ENCODE data around the gene SCO1.
"Not testable (repeated sequence)": the region's sequence is repeated elsewhere in the genome, so short reads cannot be mapped to it uniquely, and the experiment has no call there.

The SCO1 gene

DNA sequence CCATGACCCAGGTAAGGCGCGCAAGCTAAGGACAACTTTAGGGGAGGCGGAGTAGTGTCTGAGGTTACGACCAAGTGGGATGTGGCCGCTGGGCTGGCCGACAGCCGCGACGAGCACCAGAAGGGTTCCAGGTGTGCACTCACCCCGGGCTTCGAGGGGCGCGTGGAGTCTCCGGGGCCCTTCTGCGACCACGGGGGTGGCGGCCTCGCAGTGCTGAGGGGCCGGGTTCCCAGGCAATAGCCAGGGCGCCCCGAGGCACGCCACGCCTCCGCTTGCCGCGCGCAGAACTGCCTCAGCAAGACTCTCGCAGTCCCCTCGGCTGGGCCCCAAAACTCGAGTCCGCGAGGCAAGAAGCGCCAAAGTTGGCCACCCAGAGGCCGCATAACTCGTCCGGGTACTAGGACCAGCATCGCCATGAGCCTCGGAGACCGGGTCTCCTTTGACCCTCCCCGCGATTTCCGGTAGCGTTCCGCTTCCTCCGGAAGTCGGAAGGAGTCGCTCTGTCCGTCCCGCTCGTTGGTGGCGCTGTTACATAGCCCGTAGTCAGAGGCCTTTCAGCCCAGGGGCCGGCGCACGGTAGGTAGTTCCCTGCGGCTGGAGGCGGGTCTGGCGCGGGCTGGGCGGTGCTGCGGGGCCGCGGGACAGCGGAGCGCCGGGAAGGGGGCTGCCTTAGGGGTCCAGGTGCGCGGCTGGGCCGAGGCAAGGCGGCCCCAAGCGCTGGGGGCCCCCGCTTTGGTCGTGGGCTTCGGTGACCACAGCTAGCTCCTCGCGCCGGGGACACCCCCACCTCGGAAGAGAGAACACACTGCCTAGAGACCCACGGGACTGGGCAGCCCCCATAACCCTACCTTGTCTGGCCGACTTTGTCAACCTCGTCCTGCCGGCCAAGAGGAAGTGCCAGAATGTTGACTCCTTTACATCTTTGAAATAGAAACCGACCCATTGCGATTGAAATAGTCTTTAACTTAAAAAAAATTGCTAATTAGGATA lies at the start of gene SCO1, which contains the start of gene ADPRM:
Gene SCO1 (minus strand): TSS at position 442 of the 990 bp plus-strand sequence. CDS start 26 bp downstream, at position 416.
Gene ADPRM (plus strand): TSS at position 503 of the 990 bp plus-strand sequence. CDS start 7,333 bp downstream, outside the sequence.
- DNase-seq (ENCODE audit: low read depth in 1 of 2, low spot score in 1 of 2), result peak; percentile 78 to 87

DNA sequence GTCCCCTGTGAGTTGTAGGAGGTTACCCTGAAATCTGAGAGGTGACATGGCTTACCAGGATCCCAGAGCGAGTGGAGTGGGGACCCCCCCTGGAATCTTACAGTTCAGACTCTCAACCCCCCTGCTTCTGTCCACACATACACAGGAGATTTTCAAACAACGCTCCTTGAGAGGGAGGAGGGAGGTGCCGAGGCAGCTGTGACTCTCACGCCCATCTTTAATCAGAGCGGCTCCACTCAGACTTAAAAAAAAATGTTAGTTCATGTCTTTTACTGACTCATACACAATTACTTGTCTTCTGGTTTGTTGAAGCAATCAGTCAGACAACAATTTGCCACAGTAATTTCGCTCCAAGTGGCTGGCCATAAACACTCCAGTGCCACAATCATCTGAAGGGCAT lies 47.9 kb upstream of the SCO1 start:
- no peak for DNase-seq (ENCODE audit: low read depth in 1 of 2, low spot score in 1 of 2)

DNA sequence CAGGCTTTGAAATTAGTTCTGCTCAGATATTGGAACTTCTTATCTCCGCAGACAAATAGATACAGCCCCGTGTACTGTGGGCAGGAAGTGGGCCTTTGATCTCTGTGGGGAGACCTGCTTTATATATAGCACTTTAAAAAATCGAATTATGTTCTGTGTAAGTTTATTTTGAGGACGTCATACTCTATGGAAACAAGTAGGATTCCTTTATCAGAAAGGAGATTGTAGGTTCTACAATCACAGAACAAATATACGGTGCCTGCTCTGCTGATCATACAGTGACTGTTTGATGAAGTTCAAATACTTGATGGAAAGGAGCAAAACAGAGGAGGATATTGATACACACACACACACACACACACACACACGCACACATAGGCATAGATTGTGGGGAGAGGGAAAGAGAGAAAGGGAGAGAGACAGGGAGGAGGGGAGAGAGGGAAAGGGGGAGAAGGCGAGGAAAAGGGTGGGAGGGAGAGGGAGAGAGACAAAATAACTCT lies 47.2 kb upstream of the SCO1 start:
- DNase-seq (ENCODE audit: low read depth in 1 of 2, low spot score in 1 of 2), result no peak

DNA sequence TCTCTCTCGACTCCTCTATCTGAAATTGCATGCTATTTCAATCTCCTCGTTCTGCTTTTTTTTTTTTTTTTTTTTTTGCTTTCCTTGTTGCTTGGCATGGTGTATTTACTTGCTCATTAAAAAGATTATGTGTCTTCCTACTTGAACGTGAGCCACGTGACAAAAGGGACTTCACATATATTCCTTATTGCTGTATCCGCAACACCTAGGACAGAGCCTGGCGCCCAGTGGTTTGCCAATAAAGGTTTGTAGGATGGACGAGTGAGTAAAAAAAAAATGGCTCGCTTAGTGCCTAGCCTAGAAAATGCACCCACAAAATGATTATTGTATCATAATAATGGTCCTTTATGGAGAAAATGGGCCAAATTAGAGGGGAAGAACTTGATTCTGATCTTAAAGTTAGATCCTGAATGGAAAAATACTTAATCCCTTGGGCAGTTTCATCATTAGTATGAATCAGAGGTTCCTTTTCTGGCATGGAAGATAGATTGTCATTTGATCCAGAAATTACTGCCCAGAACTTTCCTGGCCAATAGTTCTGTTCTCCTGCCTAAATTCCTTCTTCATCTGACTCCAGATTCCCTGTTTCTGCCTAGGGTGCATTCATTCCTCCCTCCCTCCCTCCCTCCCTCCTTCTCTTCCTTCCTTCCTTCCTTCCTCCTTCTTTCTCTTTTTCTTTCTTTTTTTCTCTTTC lies 46.1 kb upstream of the SCO1 start:
- DNase-seq (ENCODE audit: low read depth in 1 of 2, low spot score in 1 of 2), result no peak

DNA sequence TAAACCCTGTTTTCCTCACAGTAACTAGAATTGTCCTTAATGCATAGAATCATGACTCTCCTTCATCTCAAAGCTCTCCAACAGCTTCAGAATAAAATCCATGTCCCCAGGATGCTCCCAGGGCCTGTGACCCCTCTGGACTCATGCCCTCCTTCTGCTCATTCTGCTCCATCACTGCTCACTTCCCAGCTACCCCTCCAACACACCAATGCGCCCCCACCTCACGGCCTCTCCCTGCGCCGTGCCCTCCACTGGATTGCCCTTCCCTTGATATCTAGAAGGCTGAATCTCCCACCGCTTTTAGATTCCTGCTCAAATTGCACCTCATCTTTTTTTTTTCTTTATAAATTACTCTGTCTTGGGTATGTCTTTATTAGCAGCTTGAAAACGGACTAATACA lies 45.1 kb upstream of the SCO1 start:
- no peak for DNase-seq (ENCODE audit: low read depth in 1 of 2, low spot score in 1 of 2)

DNA sequence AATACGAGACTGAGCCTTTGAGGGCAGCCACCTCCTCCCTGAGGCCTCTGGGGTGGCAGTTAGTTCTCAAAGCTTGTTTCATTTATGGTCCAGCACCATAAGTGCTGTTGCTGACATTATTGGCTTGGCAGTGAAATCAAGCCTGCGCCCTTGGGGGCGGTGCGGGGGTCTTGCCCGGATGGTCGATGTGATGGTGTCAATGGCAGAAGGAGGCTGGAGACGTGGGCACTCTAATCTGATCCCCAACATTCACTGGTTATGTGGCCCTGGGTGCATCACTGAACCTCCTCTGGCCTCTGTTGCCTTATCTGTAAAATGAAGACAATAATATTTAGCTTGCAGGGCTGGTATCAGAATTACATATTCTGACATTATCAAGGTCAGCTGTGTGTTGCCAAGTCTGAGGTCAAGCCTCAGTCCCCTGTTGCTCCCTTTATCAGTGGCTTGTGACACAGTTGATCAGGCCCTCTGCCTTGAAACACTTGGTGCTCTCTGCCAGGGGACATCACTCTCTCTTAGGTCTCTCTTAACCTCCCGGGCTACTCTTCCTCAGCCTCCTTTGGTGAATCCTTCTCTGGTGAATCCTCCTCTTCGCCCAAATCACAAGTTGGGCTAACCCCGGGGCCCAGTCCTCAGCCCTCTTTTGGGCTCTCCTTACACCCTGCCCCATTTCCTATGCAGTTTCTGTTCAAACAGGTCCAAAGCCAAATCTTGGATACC lies 44.2 kb upstream of the SCO1 start:
- no peak for DNase-seq (ENCODE audit: low read depth in 1 of 2, low spot score in 1 of 2)

DNA sequence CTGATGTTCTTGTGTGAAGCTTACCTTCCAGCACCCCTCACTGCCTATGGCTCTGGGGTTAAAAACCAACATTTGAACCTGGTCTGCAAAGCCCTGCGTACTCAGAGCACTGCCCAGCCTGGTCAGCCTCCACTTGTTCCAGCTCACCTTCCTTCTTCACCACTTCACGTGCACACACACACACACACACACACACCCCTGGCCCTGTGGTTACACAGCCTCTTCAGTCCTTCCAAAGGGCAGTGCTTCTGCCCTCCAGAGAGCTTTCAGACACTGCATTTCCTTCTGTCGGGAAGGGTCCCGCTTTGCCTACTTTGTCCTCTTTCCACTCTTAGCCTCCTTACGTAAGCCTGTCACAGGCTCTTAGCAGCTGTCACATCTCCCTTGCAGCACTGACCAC lies 42.1 kb upstream of the SCO1 start:
- DNase-seq (ENCODE audit: low read depth in 1 of 2, low spot score in 1 of 2), result no peak

DNA sequence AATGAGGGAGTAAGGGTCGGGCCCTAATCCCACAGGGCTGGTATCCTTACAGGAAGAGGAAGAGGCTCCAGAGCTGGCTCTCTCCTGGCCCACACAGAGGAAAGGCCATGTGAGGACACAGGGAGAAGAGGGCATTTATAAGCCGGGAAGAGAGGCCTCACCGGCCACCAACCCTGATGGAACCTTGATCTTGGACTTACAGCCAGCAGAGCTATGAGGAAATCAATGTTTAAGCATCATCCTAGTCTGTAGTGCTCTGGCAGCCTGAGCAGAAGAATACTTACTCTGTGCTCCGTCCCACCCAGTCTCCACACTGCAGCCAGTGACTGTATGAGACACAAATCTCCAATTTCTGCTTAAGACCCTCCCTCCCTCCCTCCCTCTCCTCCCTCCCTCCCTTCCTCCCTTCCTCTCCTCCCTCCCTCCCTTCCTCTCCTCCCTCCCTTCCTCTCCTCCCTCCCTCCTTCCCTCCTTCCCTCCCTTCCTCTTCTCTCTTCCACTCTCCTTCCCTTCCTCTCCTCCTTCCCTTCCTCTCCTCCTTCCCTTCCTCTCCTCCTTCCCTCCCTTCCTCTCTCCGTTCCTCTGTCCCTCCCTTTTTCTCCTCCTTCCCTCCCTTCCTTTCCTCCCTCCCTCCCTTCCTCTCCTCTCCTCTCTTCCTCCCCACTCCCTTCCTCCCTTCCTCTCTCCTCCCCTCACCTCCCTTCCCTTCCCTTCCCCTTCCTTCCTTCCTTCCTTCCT lies 41.4 kb upstream of the SCO1 start:
- no peak for DNase-seq (ENCODE audit: low read depth in 1 of 2, low spot score in 1 of 2)

DNA sequence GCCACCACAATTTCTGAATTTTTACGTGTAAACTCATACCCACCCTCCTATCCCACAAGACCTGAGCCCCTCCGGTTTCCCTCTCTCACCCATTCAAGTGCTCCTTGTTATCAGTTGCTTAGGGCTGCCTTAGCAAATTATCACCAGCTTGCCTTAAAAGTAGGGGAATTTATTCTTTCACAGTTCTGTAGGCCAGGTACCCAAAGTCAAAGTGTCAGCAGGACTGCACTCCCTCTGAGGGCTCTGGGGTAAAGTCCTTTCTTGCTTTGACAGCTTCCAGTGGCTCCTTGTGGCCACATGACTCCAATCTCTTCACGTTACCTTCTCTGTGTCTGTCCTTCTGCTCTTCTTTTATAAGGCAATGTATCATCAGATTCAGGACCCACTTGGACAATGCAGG lies 40.4 kb upstream of the SCO1 start:
- no peak for DNase-seq (ENCODE audit: low read depth in 1 of 2, low spot score in 1 of 2)

DNA sequence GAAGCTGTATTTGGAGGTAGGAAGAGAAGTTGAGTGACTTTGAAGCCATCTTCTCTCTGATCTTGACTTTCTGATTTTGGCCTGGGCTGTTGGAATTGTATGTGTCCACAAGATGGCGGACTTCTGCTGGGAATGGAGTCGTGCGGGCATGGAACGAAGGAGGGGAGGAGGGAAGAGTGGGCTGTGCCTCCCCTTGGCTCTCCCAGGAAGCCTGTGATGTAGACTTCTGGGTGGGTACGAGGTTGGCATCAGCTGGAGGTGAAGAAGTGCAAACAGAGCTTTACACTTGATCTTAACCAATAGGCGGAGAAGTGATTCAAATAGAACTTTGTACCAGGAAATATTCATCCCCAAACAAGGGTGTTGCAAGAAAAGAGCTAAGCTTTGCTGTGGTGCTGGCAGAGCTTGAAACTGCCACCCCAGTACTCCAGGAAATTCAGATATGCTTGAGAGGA lies 39.9 kb upstream of the SCO1 start:
- DNase-seq (ENCODE audit: low read depth in 1 of 2, low spot score in 1 of 2), result no peak

DNA sequence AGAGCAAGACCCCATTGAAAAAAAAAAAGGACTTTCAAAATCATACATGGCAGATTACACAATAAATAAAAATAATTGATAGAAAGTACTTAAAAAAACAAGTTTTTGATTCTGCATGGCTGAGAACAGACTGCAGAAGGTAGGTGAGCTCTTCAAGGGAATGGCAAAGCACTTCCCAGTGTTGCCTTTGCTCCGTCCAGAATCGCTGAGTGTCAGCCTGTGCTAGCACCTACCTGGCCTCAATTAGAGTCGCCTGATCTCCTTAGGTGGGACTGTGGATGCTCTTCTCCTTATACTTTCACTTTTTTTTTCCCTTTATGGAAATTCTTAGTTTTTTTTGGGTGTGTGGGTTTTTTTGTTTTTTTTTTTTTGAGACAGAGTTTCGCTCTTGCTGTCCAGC lies 38.5 kb upstream of the SCO1 start:
- no peak for DNase-seq (ENCODE audit: low read depth in 1 of 2, low spot score in 1 of 2)

DNA sequence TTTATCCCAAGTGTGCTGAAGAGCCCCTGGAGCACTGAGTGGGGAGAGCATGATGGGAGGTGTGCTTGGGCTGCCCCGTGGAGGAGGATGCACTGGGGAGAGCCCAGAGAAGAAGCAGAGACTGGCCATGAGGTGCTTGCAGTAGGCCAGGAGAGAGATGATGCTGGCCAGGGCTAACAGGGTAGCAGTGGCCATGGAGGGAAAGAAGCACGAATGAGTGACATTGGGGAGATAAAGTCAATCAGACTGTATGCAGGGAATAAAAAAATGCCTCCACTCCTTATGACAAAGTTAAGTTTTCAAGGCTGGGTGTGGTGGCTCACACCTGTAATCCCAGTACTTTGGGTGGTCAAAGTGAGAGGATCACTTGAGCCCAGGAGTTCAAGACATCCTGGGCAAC lies 37.9 kb upstream of the SCO1 start:
- no peak for DNase-seq (ENCODE audit: low read depth in 1 of 2, low spot score in 1 of 2)

DNA sequence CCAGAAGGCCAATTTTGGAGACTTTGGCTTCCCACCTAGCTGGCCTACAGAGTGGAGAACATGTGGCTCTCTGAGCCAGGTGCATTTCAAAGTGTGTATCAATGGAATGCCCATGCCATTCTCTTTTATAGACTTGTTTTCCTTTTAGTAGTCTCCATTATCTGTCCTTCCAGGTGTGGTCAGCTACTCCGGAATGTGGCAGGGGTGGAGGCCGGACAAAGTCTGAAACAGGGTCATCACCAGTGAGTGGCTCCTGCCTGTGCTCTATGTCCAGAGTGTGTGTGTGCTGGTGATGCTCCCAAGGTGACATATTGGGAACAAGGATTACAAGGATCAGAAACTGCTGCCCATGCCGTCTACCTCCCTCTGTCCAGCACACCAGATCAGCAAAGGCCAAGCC lies 36.3 kb upstream of the SCO1 start:
- DNase-seq (ENCODE audit: low read depth in 1 of 2, low spot score in 1 of 2), result no peak

DNA sequence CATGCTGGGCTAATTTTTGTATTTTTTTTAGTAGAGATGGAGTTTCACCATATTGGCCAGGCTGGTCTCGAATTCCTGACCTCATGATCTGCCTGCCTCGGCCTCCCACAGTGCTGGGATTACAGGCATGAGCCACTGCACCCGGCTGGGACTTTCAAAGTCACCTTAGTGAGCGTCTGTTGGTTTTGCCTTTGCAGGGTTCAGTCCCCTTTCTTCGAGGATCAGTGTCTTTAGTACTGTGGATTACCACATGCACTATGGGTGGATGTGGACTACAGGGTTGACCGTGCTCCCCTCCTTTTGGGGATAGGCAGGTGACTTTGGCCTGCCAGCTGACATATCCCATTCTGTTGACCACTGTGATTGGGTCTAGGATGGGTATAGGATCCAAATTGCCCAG lies 34.8 kb upstream of the SCO1 start:
- DNase-seq (ENCODE audit: low read depth in 1 of 2, low spot score in 1 of 2), result not testable (repeated sequence)

DNA sequence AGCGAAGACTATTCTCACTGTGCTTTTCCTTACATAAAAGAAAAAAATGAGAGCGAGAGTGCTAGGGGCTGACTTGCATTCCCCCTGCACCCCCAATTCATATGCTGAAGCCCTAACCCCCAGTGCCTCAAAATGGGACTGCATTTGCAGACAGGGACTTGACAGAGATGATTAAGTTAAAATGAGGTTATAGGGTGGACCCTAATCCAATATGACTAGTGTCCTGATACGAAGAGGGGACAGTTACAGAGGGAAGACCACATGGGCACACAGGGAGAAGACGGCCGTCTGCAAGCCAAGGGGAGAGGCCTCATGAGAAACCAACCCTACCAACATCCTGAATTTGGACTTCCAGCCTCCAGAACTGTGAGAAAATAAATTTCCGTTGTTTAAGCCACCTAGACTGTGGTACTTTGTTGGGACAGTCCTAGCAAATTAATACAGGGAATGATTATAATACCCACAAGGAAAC lies 34.1 kb upstream of the SCO1 start:
- DNase-seq (ENCODE audit: low read depth in 1 of 2, low spot score in 1 of 2), result no peak

DNA sequence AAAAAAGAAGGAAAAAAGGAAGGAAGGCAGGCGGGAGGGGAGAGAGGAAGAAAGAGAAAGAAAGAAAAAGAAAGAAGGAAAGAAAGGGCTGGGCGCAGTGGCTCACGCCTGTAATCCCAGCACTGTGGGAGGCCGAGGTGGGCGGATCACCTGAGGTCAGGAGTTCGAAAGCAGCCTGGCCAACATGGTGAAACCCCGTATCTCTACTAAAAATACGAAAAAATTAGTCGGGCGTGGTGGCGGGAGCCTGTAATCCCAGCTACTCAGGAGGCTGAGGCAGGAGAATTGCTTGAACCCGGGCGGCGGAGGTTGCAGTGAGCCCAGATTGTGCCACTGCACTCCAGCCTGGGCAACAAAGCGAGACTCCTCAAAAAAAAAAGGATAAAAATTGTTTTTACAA lies 32.9 kb upstream of the SCO1 start:
- not testable (repeated sequence) for DNase-seq (ENCODE audit: low read depth in 1 of 2, low spot score in 1 of 2)

DNA sequence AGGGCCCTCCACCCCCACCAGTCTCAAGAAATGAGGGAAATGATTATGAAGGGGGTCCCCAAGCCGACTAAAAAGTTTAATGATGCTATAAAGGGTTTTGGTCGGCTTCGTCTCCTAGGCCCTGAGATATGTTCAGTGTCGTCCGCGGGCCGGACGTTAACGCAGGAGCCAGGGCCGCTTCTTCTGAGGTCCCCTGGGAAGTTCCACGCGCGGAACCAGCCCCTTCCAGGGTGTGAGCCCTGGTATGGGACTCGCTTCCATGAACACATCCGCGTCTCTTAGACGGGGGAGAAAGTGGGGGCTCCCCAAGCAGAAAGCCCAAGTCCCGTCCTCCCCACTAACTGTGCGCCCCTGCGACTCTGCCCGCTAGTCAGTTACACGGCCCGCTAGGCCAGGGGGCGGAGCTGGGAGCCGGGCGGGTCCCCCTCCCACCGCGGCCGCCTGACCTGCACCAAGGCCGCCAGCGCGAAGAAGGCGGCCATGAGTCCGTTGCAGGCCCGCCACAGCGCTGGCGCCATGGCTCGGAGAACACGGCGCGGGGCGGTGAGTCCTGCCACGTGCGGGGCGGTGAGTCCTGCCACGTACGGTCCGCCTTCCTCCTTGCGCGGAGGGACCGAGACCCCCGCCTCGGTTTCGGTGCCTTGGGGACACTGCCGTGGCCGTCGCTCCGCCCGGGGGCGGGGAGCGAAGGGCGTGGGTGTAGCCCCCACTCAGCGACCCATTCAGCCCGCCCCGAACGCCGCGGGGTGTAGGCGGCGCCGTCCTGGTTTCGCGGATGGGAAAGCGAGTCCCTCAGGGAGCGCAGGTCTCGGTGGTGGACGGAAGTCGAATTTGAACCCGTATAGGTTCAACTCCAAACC lies 32.2 kb upstream of the SCO1 start, which contains the start of gene TMEM220:
Gene TMEM220 (minus strand): TSS at position 690 of the 860 bp plus-strand sequence. CDS start 172 bp downstream, at position 518.
- peak in 1 of 2 donors; percentile 3 for DNase-seq (ENCODE audit: low read depth in 1 of 2, low spot score in 1 of 2)

DNA sequence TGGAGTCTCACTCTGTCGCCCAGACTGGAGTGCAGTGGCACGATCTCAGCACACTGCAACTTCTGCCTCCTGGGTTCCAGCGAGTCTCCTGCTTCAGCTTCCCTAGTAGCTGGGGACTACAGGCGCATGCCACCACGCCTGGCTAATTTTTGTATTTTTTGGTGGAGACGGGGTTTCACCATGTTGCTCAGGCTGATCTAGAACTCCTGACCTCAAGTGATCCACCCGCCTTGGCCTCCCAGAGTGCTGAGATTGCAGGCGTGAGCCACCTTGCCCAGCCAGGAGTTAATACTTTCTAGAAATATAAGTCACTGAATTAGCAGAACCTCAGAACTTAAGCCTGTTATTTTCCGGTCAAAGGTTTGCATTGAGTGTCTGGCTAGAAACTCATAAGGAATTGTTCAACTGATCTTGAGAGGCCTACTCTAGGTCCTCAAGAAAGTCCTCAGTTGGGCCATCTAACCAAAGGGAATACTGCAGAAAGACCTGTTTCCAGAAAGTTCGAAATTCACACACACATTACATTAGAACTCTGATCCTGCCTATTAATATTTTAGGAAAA lies 31.1 kb upstream of the SCO1 start:
- DNase-seq (ENCODE audit: low read depth in 1 of 2, low spot score in 1 of 2), result no peak

DNA sequence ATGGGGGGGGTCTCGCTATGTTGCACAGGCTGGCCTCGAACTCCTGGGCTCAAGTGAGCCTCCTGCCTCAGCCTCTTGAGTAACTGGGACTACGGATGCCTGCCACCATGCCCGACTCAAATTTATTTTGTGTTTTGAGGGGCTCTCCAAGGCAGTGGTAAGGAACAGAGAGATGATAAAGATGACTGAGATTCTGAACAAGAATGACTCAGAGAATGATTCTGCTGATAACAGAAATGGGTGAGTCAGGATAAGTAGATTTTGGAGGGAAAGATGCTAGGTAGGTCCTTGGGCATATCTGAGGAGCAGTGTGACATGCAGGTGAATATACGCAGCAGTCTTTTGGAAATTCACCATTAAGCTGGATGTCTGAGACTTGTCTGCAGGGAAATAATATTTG lies 29.9 kb upstream of the SCO1 start:
- DNase-seq (ENCODE audit: low read depth in 1 of 2, low spot score in 1 of 2), result no peak
